Heart right ventricle (tissue), 16 donors: Measurements from ENCODE around the gene ZNF787. TPM values are rescaled to one million over a fixed set of nuclear protein-coding genes. Genes with fewer than 3 reads are reported as not detected.

Experiments used
- ATAC-seq, 8 donors: fragments of 200-7000 bp; cut with Tn5 transposase; one replicate each; pipeline ENCODE4 v1.9.1; 2020; ENCODE audit warnings: mild to moderate bottlenecking in 8 of 8, moderate library complexity in 8 of 8, moderate number of reproducible peaks in 1 of 8
- DNase-seq, 2 donors: peaks; one replicate each; pipeline ENCODE4 v3.0.0-alpha.2; 2020
- H3K27ac ChIP-seq, 10 donors: fragments of 200-600 bp; sonication (generic) in 2 of 10; one replicate each; pipeline versions ENCODE4 v1.5.0 to v1.8.0; 2020 to 2022; ENCODE audit warnings: mild to moderate bottlenecking in 3 of 10
- H3K27me3 ChIP-seq, 7 donors: fragments of 200-600 bp; one replicate each; pipeline ENCODE4 v1.8.0; 2021 to 2022; ENCODE audit warnings: mild to moderate bottlenecking in 2 of 7
- H3K36me3 ChIP-seq, 9 donors: fragments of 200-600 bp; sonication (generic) in 1 of 9; one replicate each; pipeline versions ENCODE4 v1.5.0 to v1.8.0; 2020 to 2022; ENCODE audit warnings: mild to moderate bottlenecking in 2 of 9
- H3K4me1 ChIP-seq, 9 donors: fragments of 200-600 bp; sonication (generic) in 1 of 9; one replicate each; pipeline versions ENCODE4 v1.5.0 to v1.8.0; 2020 to 2022; ENCODE audit warnings: mild to moderate bottlenecking in 4 of 9
- H3K4me3 ChIP-seq, 10 donors: fragments of 200-600 bp; sonication (generic) in 2 of 10; one replicate each; pipeline versions ENCODE4 v1.5.0 to v1.8.0; 2020 to 2022; ENCODE audit warnings: mild to moderate bottlenecking in 7 of 10, moderate library complexity in 2 of 10
- H3K9me3 ChIP-seq, 11 donors: fragments of 200-600 bp in 10 of 11; sonication (generic) in 2 of 11; one replicate each; pipeline versions ENCODE4 v1.5.0 to v1.8.0; 2013 to 2022; ENCODE audit warnings: mild to moderate bottlenecking in 2 of 11, control low read depth in 1 of 11, moderate library complexity in 1 of 11
- WGBS, 2 donors: extraction: QIAGEN DNeasy Blood & Tissue Kit; methylation state at CpG; one replicate each; pipeline ENCODE4 v1.1.7; 2013; ENCODE audit warnings: inconsistent platforms in 1 of 2; 5-methylcytosine and 5-hydroxymethylcytosine counted together
- intact Hi-C, 10 donors: fragments of 100-400 bp; cut with DNase I; formaldehyde crosslinking; loops; one replicate each; pipeline versions ENCODE4 v1.11.1 to v1.14.2; 2022
- polyA plus RNA-seq, 2 donors: library from polyadenylated mRNA; stranded (reverse); fragments of 200-250 nt; gene quantifications; one replicate each; pipeline ENCODE4 v1.2.3, GENCODE V29; 2013
- total RNA-seq, 10 donors: library from RNA; stranded (reverse); fragmentation: NEBNext Ultra II Directional in 3 of 10; extraction: Animal tissue kit (Norgen Biotek cat#: 25700) in 3 of 10; gene quantifications; one replicate each; pipeline versions ENCODE4 v1.2.1 to v1.2.4, GENCODE V29; 2021 to 2023
- TF ChIP-seq, protein P1 (sequence below), 9 donors: fragments of 200-600 bp; sonication (generic) in 2 of 9; IDR thresholded peaks; one replicate each; pipeline versions ENCODE4 v1.5.0 to v1.8.0; 2021 to 2022; ENCODE audit warnings: antibody characterized with exemption in 9 of 9, mild to moderate bottlenecking in 5 of 9, moderate library complexity in 1 of 9
- donor health status: Arrhythmogenic right ventricular cardiomyopathy.
- donor health status: ischemic (EF 13 %, LVEDD 7.1; RV severe dilation, severe dysfunction).
- donor health status: healthy with polysubstance abuse.
- donor health status: DM: no; HTN: yes; CAD: no.
- donor health status: DM: no; HTN: no; CAD: no.
- donor health status: ischemic (EF 25% LVEDD 6.9; RV normal size, moderate dysfunction).
- donor health status: ischemic (EF 25% LVEDD 5.7; RV mildly dilated, moderate dysfunction).
- donor health status: healthy.
- donor health status: DM: yes; HTN: yes; CAD: no.
- donor health status: Ischemic cardiomyopathy.
- donor health status: ischemic (EF 35%, LVEDD 5.7; RV mildly dilated, moderate dysfunction).
- donor health status: nonischemic (EF 11% LVEDD 7.7; RV severe dilation, severe dysfunction).
- donor health status: DM: yes; HTN: yes; CAD: no.
- donor health status: PGD.
- donor health status: ischemic (EF 29% LVEDD 5.4; RV normal size, mild dysfunction).
- donor health status: nonischemic (EF 23%, LVEDD 6.1; RV moderate dilation, normal function).

Gene ZNF787
- total and polyA plus RNA-seq, 12 donors = 18.5 to 47.2 (median 28.4) TPM

- TF ChIP-seq, protein P1, sequence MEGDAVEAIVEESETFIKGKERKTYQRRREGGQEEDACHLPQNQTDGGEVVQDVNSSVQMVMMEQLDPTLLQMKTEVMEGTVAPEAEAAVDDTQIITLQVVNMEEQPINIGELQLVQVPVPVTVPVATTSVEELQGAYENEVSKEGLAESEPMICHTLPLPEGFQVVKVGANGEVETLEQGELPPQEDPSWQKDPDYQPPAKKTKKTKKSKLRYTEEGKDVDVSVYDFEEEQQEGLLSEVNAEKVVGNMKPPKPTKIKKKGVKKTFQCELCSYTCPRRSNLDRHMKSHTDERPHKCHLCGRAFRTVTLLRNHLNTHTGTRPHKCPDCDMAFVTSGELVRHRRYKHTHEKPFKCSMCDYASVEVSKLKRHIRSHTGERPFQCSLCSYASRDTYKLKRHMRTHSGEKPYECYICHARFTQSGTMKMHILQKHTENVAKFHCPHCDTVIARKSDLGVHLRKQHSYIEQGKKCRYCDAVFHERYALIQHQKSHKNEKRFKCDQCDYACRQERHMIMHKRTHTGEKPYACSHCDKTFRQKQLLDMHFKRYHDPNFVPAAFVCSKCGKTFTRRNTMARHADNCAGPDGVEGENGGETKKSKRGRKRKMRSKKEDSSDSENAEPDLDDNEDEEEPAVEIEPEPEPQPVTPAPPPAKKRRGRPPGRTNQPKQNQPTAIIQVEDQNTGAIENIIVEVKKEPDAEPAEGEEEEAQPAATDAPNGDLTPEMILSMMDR (IDR thresholded peaks at IDR 0.05) = no peak
- H3K4me3 ChIP-seq = no peak overlapping the region
- intact Hi-C loops = no loop called here
- peak overlapping the region in 9 of 10 donors; percentile 7 to 83 (median 73) for H3K27ac ChIP-seq
- DNase-seq (no peak), ATAC-seq (no peak)
- 45 to 50% methylated on average over 10 of the region's 10 CpGs for WGBS, 2 donors
- H3K4me1 ChIP-seq = peaks cover 48 to 99% (median 87%) of the 10 kb centered on the region in 9 donors
- H3K36me3 ChIP-seq = peaks cover 0 to 6% (median 0%) of the 10 kb centered on the region in 9 donors
- no peaks in the 10 kb centered on the region for H3K27me3 ChIP-seq
- H3K9me3 ChIP-seq = no peaks in the 10 kb centered on the region
Measured at GRCh38 chr19:56112313-56112709, 8.8 kb downstream of the ZNF787 start.

GRCh38 chr19:56111601-56112312 is 9.3 kb downstream of the ZNF787 start:
- 37 to 41% methylated on average over 24 of the region's 24 CpGs for WGBS, 2 donors
- intact Hi-C loops = no loop called here
- Histone ChIP-seq H3K4me3 (no peak overlapping the region), H3K27ac (peak overlapping the region; percentile 48 to 83 (median 73)), H3K4me1 (peaks cover 48 to 98% (median 84%) of the 10 kb centered on the region in 9 donors), H3K36me3 (peaks cover 0 to 8% (median 0%) of the 10 kb centered on the region in 9 donors), H3K27me3 (no peaks in the 10 kb centered on the region), H3K9me3 (no peaks in the 10 kb centered on the region)
- ATAC-seq (peak; percentile 34 to 77 (median 68)), DNase-seq (peak; percentile 44 to 48)
- TF ChIP-seq, protein P1 (IDR thresholded peaks at IDR 0.05) = no peak

DNA sequence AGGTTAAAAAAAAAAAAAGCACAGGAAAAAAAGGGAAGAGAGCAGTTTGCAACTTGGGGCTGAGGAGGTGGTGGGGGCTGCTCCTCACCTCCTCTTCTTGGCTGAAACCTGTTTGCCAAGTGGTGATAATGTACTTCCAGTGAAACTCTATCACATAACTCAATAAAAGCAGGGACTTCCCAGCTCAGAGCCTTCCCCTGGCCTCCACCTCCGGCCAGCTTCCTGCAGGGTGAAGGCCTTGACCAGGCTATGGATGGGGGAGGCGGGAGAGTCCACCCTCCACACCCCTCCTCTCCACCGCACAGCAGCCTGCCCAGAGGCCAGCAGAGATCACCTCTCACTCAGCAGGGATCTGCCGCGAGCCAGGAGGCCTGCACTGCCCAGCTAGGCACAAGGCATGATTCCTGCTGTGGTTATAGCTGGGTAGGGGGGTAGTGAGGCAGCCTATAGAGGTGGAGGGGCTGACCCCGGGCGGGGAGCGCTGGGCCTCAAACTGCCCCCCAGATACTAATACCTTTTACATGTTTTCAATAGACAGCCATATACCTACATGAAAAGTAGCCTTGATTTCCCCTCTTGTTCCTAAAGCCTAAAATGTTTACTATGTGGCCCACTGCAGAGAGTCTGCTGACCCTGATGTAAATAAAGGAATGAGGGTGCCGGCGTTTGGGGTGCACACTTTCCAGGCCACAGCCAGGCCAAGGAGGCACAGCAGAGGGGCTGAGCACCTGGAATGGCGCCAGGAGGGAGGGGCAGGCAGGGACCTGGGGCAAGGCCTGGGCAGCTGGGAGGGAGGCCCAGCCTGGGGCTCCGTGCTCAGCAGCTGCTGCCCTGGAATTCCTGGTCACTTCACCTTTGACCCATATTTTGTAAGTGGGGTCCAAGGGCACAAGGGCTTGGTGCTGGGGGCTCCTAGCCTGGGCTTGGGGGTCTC is 10.3 kb downstream of the ZNF787 start:
- TF ChIP-seq, protein P1 (IDR thresholded peaks at IDR 0.05) = no peak
- peaks cover 0 to 13% (median 0%) of the 10 kb centered on the region in 9 donors for H3K36me3 ChIP-seq
- peak overlapping the region; percentile 48 to 83 (median 73) for H3K27ac ChIP-seq
- no peaks in the 10 kb centered on the region for H3K27me3 ChIP-seq
- peaks cover 47 to 99% (median 85%) of the 10 kb centered on the region in 9 donors for H3K4me1 ChIP-seq
- no peaks in the 10 kb centered on the region for H3K9me3 ChIP-seq
- ATAC-seq (peak; percentile 67 to 88 (median 82)), DNase-seq (peak; percentile 64 to 65)
- WGBS, 2 donors = 17 to 20% methylated on average over 12 of the region's 12 CpGs
- H3K4me3 ChIP-seq = peak overlapping the region in 1 of 10 donors; percentile 19
- intact Hi-C loops = no loop called here

DNA sequence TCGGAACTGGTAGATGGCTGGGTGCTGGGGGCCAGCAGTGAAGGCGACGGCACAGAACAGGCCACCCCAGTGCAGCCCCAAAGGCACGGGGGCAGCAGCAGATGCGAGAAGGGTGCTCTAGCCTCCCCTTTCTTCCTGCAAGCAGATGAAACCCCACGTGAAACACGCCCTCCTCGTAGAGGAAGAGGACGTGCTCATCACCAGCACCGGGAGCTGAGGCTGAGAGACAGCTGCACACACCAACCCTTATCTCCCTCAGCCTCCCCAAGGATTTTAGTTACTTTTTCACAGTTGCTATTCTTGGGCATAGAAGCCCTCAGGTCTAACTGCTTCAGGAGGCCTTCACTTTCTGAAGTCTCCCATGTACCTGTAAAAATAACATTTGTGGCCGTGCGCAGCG is 11.9 kb downstream of the ZNF787 start:
- Histone ChIP-seq H3K27ac (peak overlapping the region in 6 of 10 donors; percentile 22 to 79 (median 52)), H3K4me3 (peak overlapping the region in 6 of 10 donors; percentile 1 to 42 (median 18)), H3K9me3 (no peaks in the 10 kb centered on the region), H3K27me3 (no peaks in the 10 kb centered on the region), H3K36me3 (peaks cover 0 to 10% (median 0%) of the 10 kb centered on the region in 9 donors), H3K4me1 (peaks cover 39 to 97% (median 84%) of the 10 kb centered on the region in 9 donors)
- WGBS, 2 donors = 32 to 36% methylated on average over 13 of the region's 13 CpGs
- DNase-seq (no peak), ATAC-seq (no peak)
- TF ChIP-seq, protein P1 (IDR thresholded peaks at IDR 0.05) = no peak
- intact Hi-C loops = loop anchor here in 3 of 10 donors (5.0 to 10.0 kb wide), 4 partner anchors 33 to 373 kb away; partner anchors contain the start of gene ZNF444 (in 1 of the 3)
